GM12878 (cell line): ENCODE data around the gene PHF14. TPM values are rescaled to one million over a fixed set of nuclear protein-coding genes. Genes with fewer than 3 reads are reported as not detected.

Source experiments
- ATAC-seq: fragments of 200-7000 bp; cut with Tn5 transposase; 3 replicates; pipeline ENCODE4 v1.9.1; 2020; ENCODE audit warnings: mild to moderate bottlenecking, moderate library complexity
- BruUV-seq: library from RNA; stranded (reverse); fragments of 400-500 nt; replicated peaks from 2 replicates; lab custom pipeline; 2021; lab: Mats Ljungman, UMichigan
- CTCF ChIA-PET: fragments of 300-600 bp; sonication (Branson Sonifier 250); formaldehyde crosslinking; extraction: SDS; loops from one replicate; lab custom pipeline; 2021; ENCODE audit warnings: inconsistent platforms; lab: Yijun Ruan, JAX
- POLR2A ChIA-PET: fragments of 350-600 bp; formaldehyde crosslinking; extraction: SDS; loops from one replicate; lab custom pipeline; 2021; ENCODE audit warnings: inconsistent platforms; lab: Charles Lee
- RAD21 ChIA-PET: fragments of 300-600 bp; sonication (Branson Sonifier 250); formaldehyde crosslinking; loops from one replicate; lab custom pipeline; 2023; ENCODE audit warnings: antibody characterized with exemption; ENCODE audit not compliant: unreplicated experiment; lab: Charles Lee
- SMC1A ChIA-PET: fragments of 300-600 bp; sonication (Branson Sonifier 250); formaldehyde crosslinking; loops from one replicate; lab custom pipeline; 2023; ENCODE audit not compliant: unreplicated experiment, uncharacterized antibody; lab: Charles Lee
- DNase-seq: peaks from one replicate; pipeline ENCODE4 v3.0.0-alpha.2; 2011; ENCODE audit warnings: low read depth, low spot score
- FAIRE-seq: peaks from 3 replicates; lab custom pipeline; 2011; peaks lifted over from hg19 to GRCh38; lab: Jason Lieb, UNC
- H2AFZ ChIP-seq: 2 replicates; pipeline ENCODE4 v1.6.0; 2011; ENCODE audit warnings: low read depth, low read length, control low read depth; ENCODE audit not compliant: control insufficient read depth
- H3K27ac ChIP-seq: 2 replicates; pipeline ENCODE4 v1.5.1; 2011; ENCODE audit warnings: control low read depth; ENCODE audit not compliant: control insufficient read depth, insufficient read depth
- H3K27me3 ChIP-seq, 2 experiments: replicated peaks in 1 of 2; 2 replicates each; pipeline versions ENCODE4 v1.6.0 to v1.6.1; 2011; ENCODE audit warnings: low read length in 1 of 2; ENCODE audit not compliant: control insufficient read depth in 2 of 2, insufficient read depth in 2 of 2
- H3K36me3 ChIP-seq, 2 experiments: 2 replicates each; pipeline ENCODE4 v1.5.1; 2011; ENCODE audit warnings: low read length in 1 of 2; ENCODE audit not compliant: control insufficient read depth in 2 of 2, insufficient read depth in 2 of 2
- H3K4me1 ChIP-seq: 2 replicates; pipeline ENCODE4 v1.6.1; 2011; ENCODE audit warnings: mild to moderate bottlenecking, low read length, moderate library complexity, mixed read lengths; ENCODE audit not compliant: control insufficient read depth, insufficient read depth
- H3K4me2 ChIP-seq: 2 replicates; pipeline ENCODE4 v1.6.0; 2011; ENCODE audit warnings: control low read depth; ENCODE audit not compliant: control insufficient read depth, insufficient read depth
- H3K4me3 ChIP-seq: fragments of 200-600 bp; sonication (generic); 2 replicates; pipeline ENCODE4 v1.5.1; 2016
- H3K79me2 ChIP-seq: 2 replicates; pipeline ENCODE4 v1.6.0; 2011; ENCODE audit warnings: low read length; ENCODE audit not compliant: control insufficient read depth, insufficient read depth
- H3K9ac ChIP-seq: 2 replicates; pipeline ENCODE4 v1.8.0; 2011; ENCODE audit warnings: low read length, control low read depth, mixed read lengths; ENCODE audit not compliant: control insufficient read depth, insufficient read depth
- H3K9me3 ChIP-seq: replicated peaks from 3 replicates; pipeline ENCODE4 v1.5.1; 2011; ENCODE audit warnings: mild to moderate bottlenecking, low read length; ENCODE audit not compliant: control insufficient read depth, insufficient read depth
- H4K20me1 ChIP-seq: 2 replicates; pipeline ENCODE4 v1.6.0; 2011; ENCODE audit not compliant: control insufficient read depth, insufficient read depth
- FOXK2 ChIP-seq: fragments of 450-650 bp; IDR thresholded peaks from 2 replicates; pipeline ENCODE4 v1.6.1; 2017; ENCODE audit warnings: mild to moderate bottlenecking, moderate library complexity
- HDGF ChIP-seq: fragments of 450-650 bp; IDR thresholded peaks from 2 replicates; pipeline ENCODE4 v1.6.1; 2016; ENCODE audit warnings: antibody characterized with exemption
- MLLT1 ChIP-seq: fragments of 450-650 bp; IDR thresholded peaks from 2 replicates; pipeline ENCODE4 v1.6.1; 2016; ENCODE audit warnings: mild to moderate bottlenecking
- PAX5 ChIP-seq: IDR thresholded peaks from 2 replicates; pipeline ENCODE4 v1.6.1; 2011; ENCODE audit warnings: low read depth, low read length, borderline replicate concordance
- RAD51 ChIP-seq: fragments of 450-650 bp; IDR thresholded peaks from 2 replicates; pipeline ENCODE4 v1.6.1; 2016; ENCODE audit warnings: moderate library complexity, mild to moderate bottlenecking, inconsistent platforms
- ZBTB33 ChIP-seq: fragments of 450-650 bp; IDR thresholded peaks from 2 replicates; pipeline ENCODE4 v1.6.1; 2017; ENCODE audit warnings: mild to moderate bottlenecking
- ZNF592 ChIP-seq: fragments of 450-650 bp; IDR thresholded peaks from 2 replicates; pipeline ENCODE4 v1.6.1; 2017; ENCODE audit warnings: mild to moderate bottlenecking, moderate library complexity
- WGBS: methylation state at CpG from one replicate; pipeline ENCODE4 v1.1.6; 2016; ENCODE audit warnings: low lambda C conversion rate; ENCODE audit not compliant: insufficient replicate concordance, insufficient coverage; ENCODE audit errors: missing lambda C conversion rate; 5-methylcytosine and 5-hydroxymethylcytosine counted together
- in situ Hi-C: fragments of 300-500 bp; cut with MboI; formaldehyde crosslinking; loops from 9 replicates; pipeline ENCODE4 v1.14.3; 2018; ENCODE audit warnings: mixed read lengths
- intact Hi-C: fragments of 100-400 bp; cut with micrococcal nuclease; formaldehyde crosslinking; loops from one replicate; pipeline ENCODE4 v1.14.2; 2022; ENCODE audit not compliant: unreplicated experiment
- polyA plus RNA-seq, 11 experiments: library from polyadenylated mRNA; depleted of rRNA in 4 of 11; unstranded in 6 of 11; stranded (reverse) in 5 of 11; fragments of >200 nt; fragmentation: Nextera tagmentation in 4 of 11; fragmentation: Illumina TruSeq in 1 of 11; extraction: Ambion mirVana in 4 of 11; extraction: Trizol in 1 of 11; gene quantifications; 1 replicate in 1 of 11; 2 replicates in 10 of 11; pipeline versions ENCODE4 v1.2.1 to v1.2.3, GENCODE V29; 2011 to 2016; ENCODE audit warnings: inconsistent platforms in 2 of 11, missing spikeins in 2 of 11, low read depth in 1 of 11
- total RNA-seq, 4 experiments: library from RNA; depleted of rRNA in 3 of 4; stranded (reverse); fragments of >200 nt in 3 of 4; fragmentation: Illumina TruSeq in 1 of 4; extraction: Trizol in 1 of 4; gene quantifications; 2 replicates each; pipeline versions ENCODE4 v1.2.1 to v1.2.3, GENCODE V29; 2013 to 2021

Gene PHF14
- total and polyA plus RNA-seq, 10 of the 15 experiments (the other 5 are each of a cell fraction or from before 2014, with no cell fraction given), result 21.3 to 47.1 (median 29.9) TPM

- Histone ChIP-seq H3K9ac (no peak overlapping the region), H4K20me1 (no peaks in the 10 kb centered on the region), H3K36me3 (no peaks in the 10 kb centered on the region), H3K79me2 (no peaks in the 10 kb centered on the region)
- DNase-seq (no peak), ATAC-seq (peak; percentile 32; the same call in 1 of the 3 replicates)
- TF ChIP-seq ZNF592 (no peak), MLLT1 (no peak), FOXK2 (no peak), PAX5 (no peak), RAD51 (no peak), ZBTB33 (no peak), HDGF (no peak)
- TF ChIP-seq, all 136 proteins: peak for 0
- POLR2A ChIA-PET, result interaction anchor here (0.6 to 0.9 kb wide), 6 partner anchors 10 to 1947 kb away, joined by 3 read pairs; no protein-coding TSS in a partner anchor
- H2AFZ ChIP-seq, result no peak overlapping the region
- RAD21 ChIA-PET, result interaction anchor here (1.1 to 1.4 kb wide), 3 partner anchors 16 to 49 kb away, joined by 3 to 4 read pairs (median 3); no protein-coding TSS in a partner anchor
- intact Hi-C loops, result no loop called here
- no peak overlapping the region for H3K4me2 ChIP-seq
- CTCF ChIA-PET, result interaction anchor here (0.6 to 1.5 kb wide), 9 partner anchors 8 to 110 kb away, joined by 3 to 10 read pairs (median 5); no protein-coding TSS in a partner anchor
- no TSS peak for BruUV-seq
- H3K4me1 ChIP-seq, result no peaks in the 10 kb centered on the region
- SMC1A ChIA-PET, result interaction anchor here (0.6 to 3.4 kb wide), 10 partner anchors 11 to 113 kb away, joined by 3 to 22 read pairs (median 4); no protein-coding TSS in a partner anchor
- no peak overlapping the region for H3K4me3 ChIP-seq
- H3K27ac ChIP-seq, result no peak overlapping the region
- FAIRE-seq, result no peak
- no peaks in the 10 kb centered on the region for H3K27me3 ChIP-seq
- 56% methylated on average over 3 of the region's 3 CpGs for WGBS
- in situ Hi-C loops, result no loop called here
- H3K9me3 ChIP-seq, result no peaks in the 10 kb centered on the region
Measured at GRCh38 chr7:11127114-11127785, 153.6 kb downstream of the PHF14 start.
